ENCODE data around the gene NAGLU.

Gene NAGLU

DNA sequence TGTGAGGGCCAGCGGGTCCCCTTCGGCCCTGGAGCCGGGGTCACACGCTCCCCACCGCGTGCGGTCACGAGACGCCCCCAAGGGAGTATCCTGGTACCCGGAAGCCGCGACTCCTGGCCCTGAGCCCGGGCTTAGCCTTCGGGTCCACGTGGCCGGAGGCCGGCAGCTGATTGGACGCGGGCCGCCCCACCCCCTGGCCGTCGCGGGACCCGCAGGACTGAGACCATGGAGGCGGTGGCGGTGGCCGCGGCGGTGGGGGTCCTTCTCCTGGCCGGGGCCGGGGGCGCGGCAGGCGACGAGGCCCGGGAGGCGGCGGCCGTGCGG lies at the start of gene NAGLU:
TSS of gene NAGLU (plus strand) at position 194 of the 324 bp plus-strand sequence. CDS start at position 226, 32 bp downstream.
- DNase-seq (ENCODE audit: low spot score), result peak; percentile 99

DNA sequence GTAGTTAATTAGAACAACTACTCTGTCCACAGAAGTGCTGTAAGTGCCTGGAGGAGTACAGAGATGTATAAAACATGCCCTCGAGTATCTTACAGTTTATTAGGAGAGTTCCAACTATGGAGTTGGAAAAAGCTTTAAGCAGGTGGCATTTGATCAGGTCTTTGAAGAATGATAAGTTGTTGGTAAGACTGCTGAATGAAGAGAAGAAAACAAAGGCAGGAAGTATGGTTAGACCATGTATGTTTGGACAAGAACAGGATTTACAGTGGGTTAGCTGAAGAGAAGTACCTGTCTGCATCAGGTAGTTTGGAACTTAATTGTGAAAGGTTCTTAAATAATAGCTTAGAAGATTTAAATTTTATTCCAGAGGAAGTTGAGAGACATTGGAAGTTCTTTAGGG lies 48.0 kb upstream of the NAGLU start:
- DNase-seq (ENCODE audit: low spot score), result no peak

DNA sequence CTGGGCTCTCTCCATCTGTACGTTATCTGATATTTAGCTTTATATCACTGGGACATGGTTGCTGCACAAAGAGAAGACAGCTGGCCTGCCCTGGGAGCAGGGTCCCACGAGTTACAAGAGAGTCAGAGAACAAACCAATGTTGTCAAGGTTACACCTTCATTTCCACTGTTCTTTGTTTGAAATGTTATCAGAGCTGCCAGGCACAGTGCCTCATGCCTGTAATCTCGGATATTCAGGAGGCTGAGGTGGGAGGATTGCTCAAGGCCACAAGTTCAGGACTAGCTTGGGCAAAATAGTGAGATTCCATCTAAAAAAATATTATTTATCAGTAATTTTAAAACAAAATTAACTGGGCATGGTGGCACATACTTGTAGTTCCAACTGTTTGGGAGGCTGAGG lies 42.7 kb upstream of the NAGLU start:
- no peak for DNase-seq (ENCODE audit: low spot score)

DNA sequence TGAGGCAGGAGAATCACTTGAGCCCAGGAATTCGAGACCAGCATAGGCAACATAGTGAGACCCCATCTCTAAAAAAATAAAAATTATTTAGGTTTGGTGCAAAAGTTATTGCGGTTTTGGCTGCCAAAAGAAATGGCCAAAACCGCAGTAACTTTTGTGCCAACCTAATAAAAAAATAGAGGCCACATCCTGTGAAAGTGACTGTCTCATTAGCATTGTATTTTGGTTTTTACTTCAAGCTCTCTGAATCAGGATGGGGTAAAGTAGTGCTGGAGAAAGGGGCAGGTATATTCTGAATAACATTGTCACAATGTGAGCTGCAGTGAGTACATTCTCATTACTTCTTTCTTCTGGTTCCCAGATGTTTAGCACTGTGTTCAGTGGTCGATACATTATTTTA lies 41.4 kb upstream of the NAGLU start:
- no peak for DNase-seq (ENCODE audit: low spot score)

DNA sequence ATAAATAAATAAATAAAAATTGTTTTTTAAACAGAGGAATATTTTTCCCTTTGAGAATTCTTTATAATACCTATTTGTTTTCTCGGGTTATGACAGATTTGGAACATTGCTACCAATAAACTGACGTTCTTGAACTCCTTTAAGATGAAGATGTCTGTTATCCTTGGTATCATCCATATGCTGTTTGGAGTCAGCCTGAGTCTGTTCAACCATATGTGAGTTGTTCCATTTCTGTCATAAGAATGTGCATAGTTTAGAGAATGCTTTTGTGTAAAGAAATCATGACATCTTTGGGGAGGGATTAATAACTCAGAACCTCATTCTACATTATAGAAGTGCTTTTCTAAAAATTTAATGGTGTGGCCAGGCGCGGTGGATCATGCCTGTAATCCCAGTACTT lies 37.2 kb upstream of the NAGLU start:
- no peak for DNase-seq (ENCODE audit: low spot score)

DNA sequence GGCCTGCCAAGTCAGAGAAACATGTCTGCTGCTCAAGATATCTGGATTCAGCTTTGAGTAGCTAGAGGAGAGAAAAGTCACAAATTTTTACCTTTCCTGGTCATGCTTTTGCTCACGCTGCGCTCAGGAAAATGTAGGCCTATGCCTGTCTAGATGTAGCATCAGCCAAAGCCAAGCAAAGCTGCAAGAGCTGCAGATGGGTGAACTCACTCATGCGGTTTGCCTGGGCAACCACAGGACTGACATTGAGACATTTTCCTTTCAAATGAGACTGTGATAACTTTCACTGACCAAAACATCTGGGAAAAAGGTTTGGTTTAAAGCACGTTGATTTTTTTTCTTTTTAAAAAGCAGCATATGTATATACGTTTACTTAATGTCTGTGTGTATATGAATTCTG lies 34.0 kb upstream of the NAGLU start:
- DNase-seq (ENCODE audit: low spot score), result no peak

DNA sequence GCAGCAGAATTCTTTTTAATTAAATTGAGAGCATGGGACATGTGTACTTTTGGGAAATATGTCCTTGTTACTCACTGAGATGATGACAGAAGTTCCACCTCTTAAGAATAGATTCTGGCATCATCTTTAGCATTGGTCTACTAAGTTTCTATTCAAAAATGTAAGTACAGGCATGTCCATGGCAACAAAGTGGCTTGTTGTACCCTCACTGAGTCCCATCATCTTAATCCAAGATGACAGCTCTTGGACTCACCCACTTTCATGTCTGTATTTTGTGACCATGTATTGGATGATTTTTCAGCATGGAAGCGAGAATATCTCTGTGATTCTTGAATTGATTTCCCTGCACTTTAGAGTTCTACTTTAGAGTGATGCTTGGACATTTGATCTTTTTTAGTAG lies 33.1 kb upstream of the NAGLU start:
- no peak for DNase-seq (ENCODE audit: low spot score)

DNA sequence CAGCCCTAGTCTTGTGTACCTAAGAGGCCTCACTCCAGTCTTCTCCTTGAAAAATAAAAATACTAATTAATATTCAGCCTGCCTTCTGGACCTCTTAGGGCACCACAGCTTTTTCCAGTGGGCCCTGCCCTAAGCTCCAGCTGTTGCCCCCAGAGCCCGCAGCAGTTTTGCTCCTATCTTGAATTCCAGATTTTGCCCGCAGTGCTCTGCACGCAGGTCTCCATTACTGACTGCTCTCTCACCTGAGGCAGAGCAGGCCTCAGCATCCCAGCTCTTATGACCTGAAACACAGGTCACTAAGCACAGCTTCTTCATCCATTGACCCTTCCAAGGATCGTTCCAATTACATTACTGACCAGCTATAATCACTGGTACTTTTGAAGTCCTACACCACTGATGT lies 28.4 kb upstream of the NAGLU start:
- DNase-seq (ENCODE audit: low spot score), result no peak

DNA sequence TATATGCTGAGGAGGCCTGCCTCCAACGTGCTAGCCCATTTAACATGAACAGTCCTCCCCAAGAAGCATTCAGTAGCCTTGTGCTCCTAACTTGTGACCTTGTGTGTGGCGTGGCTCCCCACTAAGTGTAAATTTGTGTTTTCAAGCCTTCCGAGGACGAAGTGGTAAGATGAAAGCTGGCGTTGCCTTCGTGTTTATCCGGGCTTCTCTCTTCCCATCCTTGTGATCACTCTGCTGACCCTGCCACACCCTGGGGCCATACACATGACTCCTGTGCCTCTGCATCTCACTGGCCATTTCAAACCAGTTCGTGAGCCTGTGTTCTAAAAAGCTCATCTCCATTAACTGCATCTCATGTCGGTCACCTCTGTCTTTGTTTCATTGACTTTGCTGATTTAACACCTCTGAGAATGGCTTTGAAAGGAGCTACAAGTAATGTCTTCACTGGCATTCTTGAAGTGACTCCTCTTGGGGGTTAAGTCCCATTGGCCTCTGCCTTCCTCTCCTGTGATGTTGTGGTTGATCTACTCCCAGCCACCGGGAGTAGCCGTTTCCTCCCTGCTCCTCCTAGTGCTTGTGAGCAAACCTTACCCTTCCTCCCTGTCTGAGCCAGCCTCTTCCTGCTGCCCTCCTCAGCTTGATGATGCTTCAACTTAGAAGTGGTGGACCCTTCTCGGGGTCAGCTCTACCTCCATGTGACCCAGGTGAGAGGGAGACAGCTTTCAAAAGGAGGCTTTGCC lies 27.4 kb upstream of the NAGLU start:
- no peak for DNase-seq (ENCODE audit: low spot score)

DNA sequence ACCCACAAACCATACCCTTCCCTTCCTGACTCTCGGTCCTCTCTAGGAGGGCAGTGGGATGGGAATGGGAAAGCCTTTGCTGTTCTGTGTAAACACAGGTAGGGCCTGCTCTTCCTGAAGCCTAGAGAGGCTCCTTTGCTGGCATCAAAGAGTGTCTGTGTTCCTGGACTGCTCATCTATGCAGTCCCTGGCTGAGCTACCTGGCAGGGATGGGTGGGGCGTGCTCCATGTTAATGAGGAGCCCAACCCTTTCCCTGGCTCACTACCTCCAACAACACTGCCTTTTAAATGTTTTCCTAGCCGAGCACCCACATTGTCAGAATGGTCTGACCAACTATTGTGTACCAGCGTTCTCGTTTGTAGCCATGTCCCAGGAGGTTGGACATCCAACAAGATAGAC lies 26.6 kb upstream of the NAGLU start:
- DNase-seq (ENCODE audit: low spot score), result no peak

DNA sequence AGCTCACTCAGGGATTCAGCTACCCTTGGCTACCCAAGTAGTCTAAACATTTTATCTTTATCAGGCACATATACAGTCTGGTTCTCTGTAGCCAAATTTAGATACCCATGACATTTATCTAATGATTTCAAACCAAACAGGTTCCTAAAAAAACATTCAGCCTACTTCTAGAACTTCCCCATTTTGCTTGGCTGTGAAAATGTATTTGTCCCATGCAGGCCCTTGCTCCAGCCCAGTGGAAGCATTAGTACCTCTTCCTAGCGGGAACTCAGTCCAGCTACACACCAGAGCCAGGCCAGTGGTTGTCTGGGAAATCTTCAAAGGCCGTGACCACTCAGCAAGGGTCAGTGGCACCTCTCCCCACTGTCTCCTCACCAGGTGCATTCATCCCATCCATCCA lies 26.2 kb upstream of the NAGLU start:
- no peak for DNase-seq (ENCODE audit: low spot score)

DNA sequence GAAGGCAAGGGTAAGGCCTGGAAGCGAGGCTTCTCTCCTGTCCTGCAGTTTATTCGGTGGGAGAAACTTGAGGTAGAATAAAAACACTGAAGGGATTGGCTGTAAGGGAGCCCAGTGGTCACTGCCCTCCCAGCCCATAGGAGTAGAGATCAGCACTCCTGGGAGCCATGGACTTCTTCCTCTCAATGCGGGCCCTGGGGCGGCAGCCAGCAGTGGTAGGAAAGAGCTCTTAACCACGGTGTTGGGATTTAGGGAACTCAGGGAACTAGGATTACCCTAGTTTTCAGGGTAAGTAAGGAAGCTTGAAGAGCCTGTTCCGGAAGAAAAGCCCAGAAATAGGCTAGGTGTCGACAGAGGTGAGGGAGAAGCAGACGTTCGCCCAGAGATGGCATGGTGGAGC lies 23.8 kb upstream of the NAGLU start:
- no peak for DNase-seq (ENCODE audit: low spot score)

DNA sequence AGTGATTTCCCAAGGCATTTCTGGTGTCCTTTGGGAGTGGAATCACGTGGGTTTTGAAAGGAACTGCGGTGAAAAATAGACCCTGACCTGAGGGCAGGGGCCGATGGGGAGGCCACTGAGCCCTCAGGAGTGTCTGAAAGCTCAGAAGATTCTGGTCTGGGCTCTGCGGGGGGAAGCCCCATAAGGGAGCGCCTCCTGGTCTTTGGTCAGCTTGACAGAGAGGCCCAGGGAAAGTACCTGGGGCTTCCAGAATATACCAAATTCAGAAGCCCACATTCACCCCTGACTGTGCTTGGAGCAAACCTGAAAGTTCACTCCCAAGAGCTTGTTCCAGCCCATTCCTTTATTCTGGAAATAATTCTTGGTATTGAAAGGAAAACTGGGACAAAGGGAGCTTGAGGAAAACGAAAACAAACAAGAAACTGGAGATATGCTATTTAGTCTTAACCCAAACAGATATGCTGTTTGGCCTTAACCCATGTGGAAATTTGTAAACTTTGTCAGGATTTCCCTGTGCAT lies 23.2 kb upstream of the NAGLU start:
- no peak for DNase-seq (ENCODE audit: low spot score)

DNA sequence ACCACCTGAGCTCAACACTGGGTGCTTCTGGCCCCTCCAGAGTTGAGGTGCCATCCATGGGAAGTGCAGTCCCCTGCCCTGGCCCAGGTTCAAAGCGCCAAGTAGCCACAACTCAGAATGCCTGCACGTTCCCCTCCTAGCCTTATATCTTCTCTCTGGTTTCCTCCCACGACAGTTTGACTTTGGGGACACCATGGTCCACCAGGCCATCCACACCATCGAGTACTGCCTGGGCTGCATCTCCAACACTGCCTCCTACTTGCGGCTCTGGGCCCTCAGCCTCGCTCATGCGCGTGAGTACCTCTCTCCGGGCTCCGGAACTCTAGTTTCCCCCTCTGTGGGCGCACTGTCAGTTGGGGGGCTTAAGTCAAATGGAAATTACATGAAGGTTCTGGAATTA lies 22.4 kb upstream of the NAGLU start:
- DNase-seq (ENCODE audit: low spot score), result no peak

DNA sequence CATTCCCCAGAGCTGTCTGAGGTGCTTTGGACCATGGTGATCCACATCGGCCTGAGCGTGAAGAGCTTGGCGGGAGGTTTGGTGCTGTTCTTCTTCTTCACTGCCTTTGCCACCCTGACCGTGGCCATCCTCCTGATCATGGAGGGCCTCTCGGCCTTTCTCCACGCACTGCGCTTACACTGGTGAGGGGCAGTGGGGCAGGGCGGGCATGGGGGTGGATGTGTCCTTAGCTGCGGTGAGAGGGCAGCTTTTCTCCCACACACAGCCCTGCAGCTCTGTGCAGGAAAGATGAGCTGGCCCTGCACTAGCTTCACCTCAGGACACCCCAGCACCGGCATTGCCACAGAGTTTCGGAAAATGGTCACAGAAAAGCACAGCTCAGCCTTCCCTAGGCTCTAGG lies 21.8 kb upstream of the NAGLU start:
- DNase-seq (ENCODE audit: low spot score), result no peak

DNA sequence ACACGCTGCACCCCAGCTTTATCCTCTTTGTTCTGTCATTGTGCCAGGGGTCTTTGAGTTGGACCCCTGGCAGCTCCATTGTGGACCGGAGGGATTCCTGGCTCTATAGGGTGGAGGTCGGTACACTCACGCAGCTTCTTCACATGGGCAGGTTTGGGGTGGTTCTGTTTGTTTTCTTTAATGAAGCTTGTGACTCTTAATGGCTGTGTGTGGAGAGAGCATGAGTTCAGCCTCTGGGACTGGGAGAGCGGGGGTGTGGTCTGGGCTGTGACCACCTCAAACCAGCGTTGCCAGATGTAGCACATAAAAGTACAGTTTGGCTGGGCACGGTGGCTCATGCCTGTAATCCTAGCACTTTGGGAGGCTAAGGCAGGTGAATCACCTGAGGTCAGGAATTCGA lies 21.2 kb upstream of the NAGLU start:
- no peak for DNase-seq (ENCODE audit: low spot score)

DNA sequence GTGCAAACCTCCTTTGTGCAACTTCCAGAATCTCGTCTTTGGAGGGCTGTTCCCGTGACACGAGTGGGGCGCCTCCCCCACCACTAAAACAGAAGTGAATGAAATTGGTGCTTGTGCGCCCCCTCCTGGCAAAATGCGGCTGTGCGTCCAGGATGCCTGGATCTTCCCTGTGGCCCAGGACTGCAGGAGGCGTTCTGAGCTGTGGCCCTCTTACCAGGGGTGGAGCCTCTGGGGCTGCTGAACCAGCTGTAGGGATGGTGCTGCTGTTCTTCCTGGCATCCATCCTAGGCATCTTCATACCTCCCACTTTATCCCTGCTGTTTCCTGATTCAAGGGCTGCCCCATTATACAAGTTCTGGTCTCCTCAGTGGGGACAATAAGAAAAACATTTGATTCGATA lies 18.5 kb upstream of the NAGLU start:
- DNase-seq (ENCODE audit: low spot score), result peak; percentile 89

DNA sequence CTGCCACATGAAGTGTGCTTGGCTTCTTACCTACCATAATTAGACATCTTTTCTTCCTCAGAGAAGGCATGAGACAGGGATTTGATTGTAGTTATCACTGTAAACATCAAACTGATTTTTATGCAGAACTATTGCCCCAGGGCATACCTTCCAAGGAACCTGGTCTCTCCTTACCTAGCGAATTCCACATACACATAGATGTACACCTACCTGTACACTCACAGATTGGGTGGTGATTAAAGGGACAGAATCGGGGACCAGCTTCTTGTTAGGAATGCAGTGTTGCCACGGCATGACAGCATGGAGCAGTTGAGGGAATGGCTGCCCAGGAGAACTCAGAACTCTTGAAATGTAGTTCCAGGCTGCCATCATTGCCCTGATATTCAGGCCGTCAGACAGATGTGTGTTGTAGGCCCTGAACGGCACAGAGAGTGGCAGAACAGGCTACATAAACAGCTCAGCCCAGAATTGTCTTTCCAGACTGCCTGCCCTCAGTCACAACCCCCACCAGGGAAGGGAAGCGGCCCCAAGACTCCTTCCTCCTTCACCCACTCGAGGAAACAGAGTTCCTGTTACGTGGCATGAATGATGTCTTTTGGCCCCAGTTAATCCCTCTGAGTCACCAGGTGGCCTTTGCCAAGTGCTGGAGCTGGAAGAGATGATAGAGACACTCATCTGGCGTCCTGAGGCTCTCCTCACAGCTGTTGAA lies 17.8 kb upstream of the NAGLU start:
- DNase-seq (ENCODE audit: low spot score), result no peak

DNA sequence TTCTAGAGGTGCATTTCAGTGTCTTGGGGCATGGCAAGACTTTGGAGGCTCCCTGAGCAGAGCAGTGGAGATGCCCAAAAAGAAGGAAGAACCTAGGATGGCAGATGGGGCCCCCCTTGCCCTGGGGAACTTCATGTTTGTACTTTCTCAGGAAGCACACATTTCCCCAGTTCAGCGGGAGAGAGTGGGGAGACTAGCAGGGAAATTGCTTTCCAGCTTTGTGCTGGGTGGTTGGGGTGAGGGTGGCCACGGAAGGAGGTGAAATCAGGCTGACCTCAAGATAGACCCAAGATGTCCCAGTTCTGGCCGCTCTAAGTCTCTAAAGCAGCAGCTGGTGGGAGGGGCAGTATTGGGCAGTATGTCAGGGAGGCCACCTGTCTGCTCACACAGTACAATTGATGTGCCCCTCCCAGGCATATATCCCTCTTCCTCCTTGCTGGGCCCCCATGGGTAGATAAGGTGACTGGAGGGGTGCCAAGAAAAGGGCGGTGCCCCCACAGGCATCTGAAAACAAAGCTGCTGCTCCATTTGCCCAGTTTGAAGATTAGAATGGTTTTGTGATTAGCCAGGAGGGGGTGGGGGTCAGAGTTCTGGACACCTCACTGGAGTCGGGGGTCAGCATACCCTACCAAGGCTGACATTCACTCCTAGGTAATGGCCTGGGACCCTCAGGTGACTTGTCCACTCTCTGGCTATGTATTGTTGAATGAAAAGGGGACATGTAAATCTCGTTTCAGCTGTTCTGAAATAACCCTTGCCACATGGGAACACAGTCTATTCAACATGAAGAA lies 17.1 kb upstream of the NAGLU start:
- no peak for DNase-seq (ENCODE audit: low spot score)

DNA sequence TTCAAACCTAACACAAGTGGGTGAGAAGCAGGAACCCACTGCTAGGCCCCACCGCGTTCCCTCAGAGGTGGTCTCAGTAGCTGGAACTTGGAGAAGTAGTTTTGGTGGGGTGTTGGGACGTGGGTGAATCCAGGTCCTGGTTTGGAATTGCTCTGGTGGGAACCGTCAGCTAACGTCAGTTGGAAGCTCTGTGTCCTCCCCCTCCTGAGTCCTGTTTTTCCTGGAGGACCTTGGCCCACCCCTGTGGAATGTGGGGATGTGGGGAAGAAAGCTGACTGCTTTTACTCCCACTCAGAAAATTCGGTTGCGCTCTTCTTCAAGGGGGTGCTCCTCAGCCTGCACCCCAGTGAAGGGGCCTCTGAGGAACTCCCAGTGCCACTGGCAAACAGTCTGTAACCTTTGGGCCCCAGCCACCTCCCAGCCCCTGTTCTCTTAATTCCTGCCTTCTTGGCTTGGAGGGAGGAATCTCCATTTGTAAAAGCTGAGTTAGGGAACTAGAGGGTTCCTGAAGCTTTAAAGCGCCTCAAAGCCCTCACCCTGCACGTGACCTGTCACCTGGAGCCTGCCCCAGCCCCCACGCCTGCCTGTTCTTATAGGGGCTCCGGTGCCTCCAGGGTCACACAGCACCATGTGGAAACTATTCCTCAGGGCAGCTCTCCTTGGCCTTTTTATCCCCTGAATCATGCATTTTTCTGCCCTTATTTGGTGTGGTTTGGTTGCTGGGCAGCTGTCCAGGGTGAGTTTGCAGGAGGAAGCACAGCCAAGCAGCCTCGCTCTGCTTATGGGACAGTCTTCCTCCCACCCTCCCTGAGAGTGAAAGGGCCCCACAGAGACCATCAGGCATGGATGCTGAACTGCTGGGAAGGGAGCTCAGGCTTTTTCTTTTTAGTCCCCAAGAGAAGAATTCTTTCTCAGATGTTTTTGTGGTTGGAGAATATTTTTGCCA lies 16.2 kb upstream of the NAGLU start:
- DNase-seq (ENCODE audit: low spot score), result no peak

DNA sequence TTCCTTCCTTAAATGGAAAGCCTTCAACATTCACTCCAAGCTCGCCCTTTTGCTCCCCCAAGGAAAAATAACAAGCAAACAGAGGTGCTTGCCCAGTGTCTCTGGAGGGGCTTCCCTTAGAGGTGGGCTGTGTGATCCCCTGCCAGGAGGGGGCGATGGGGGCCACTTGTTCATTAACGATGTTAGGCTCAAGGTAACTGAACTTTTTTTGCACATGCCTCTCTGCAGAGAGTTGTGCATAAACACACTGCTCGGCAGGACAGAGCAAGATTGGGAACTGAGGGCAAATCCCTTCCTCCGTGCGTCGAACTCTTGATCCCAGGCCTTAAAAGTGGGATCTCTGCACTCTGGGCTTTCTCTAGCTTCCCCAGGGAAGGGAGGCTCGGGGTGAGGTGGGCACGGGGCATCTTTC lies 15.5 kb upstream of the NAGLU start:
- DNase-seq (ENCODE audit: low spot score), result no peak

DNA sequence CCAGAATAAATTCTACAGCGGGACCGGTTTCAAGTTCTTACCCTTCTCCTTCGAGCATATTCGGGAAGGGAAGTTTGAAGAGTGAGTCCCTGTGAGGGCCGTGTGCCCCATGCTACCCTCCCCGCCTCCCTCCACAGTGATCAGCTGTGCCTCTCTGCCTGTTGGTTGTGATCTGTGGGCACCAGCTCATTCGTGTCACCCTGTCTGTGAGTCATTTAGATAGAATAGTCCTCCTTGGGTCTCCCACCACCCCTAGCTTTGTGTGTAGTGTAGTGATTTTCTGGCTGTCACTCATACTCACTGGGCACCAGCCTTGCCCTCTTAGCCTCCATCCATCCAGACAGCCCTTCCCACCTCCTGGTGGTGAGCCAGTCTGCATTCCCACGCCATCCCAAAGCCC lies 15.0 kb upstream of the NAGLU start:
- no peak for DNase-seq (ENCODE audit: low spot score)

Data from germinal center (tissue), 1 donor.